HG02798 (cell line): Measurements from ENCODE around the gene PXYLP1.
A peak's percentile ranks its signal among the peaks of the same experiment; 100 is the strongest.
"Not testable (repeated sequence)": the region's sequence is repeated elsewhere in the genome, so short reads cannot be mapped to it uniquely, and the experiment has no call there.

Source experiments
- ATAC-seq: cut with Tn5 transposase; IDR thresholded peaks from one replicate; pipeline ENCODE4 v1.9.1; 2021; ENCODE audit warnings: mild to moderate bottlenecking; ENCODE audit not compliant: unreplicated experiment, poor library complexity

Gene PXYLP1

GRCh38 chr3:141289228-141289772 is 57.7 kb downstream of the PXYLP1 start:
- no peak for ATAC-seq

- no peak for ATAC-seq
These were observed 60.1 kb downstream of the PXYLP1 start for GRCh38 chr3:141291559-141292355.

- no peak for ATAC-seq
These were observed 60.9 kb downstream of the PXYLP1 start for GRCh38 chr3:141292356-141293058.

- ATAC-seq, result no peak
These were observed 62.7 kb downstream of the PXYLP1 start for GRCh38 chr3:141294301-141294700.

GRCh38 chr3:141294848-141295247 is 63.2 kb downstream of the PXYLP1 start:
- ATAC-seq, result no peak

GRCh38 chr3:141300426-141300825 is 68.8 kb downstream of the PXYLP1 start:
- not testable (repeated sequence) for ATAC-seq

GRCh38 chr3:141302364-141303141 is 70.9 kb downstream of the PXYLP1 start:
- no peak for ATAC-seq

- peak; percentile 82 for ATAC-seq
These were observed 72.0 kb downstream of the PXYLP1 start for GRCh38 chr3:141303481-141304223.

GRCh38 chr3:141305436-141305835 is 73.8 kb downstream of the PXYLP1 start:
- no peak for ATAC-seq

GRCh38 chr3:141306276-141306675 is 74.7 kb downstream of the PXYLP1 start:
- no peak for ATAC-seq

- no peak for ATAC-seq
These were observed 75.3 kb downstream of the PXYLP1 start for GRCh38 chr3:141306922-141307321.

- ATAC-seq, result no peak
These were observed 75.9 kb downstream of the PXYLP1 start for GRCh38 chr3:141307351-141308059.

- no peak for ATAC-seq
These were observed 77.1 kb downstream of the PXYLP1 start for GRCh38 chr3:141308588-141309218.

- ATAC-seq, result no peak
These were observed 79.5 kb downstream of the PXYLP1 start for GRCh38 chr3:141311170-141311495.

GRCh38 chr3:141311496-141312353 is 80.1 kb downstream of the PXYLP1 start:
- peak; percentile 99 for ATAC-seq

- ATAC-seq, result no peak
These were observed 80.9 kb downstream of the PXYLP1 start for GRCh38 chr3:141312354-141313092.

- ATAC-seq, result no peak
These were observed 81.6 kb downstream of the PXYLP1 start for GRCh38 chr3:141313093-141313683.
